ENCODE measurements around the gene CFAP77.
A peak's percentile ranks its signal among the peaks of the same experiment; 100 is the strongest.

Gene CFAP77

DNA sequence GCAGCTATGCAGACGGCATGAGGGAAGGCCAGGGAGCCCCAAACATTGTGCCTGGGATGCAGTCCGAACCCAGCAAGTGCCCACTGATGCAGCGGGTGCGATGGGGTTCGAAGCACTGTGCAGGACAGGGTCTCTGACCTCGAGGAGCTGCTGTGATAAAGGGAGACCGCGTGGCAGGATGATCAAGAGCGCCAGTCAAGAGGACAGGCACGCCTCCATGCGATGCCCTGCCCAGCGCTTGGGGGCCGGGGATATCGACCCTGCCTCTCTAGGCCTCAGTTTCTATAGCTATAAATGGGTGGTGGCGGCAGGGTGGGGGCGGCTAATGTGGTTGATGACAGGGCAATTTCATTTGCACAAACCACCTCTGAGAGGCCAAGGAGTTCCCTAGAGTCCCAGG lies 87.7 kb downstream of the CFAP77 start:
- DNase-seq: no peak

DNA sequence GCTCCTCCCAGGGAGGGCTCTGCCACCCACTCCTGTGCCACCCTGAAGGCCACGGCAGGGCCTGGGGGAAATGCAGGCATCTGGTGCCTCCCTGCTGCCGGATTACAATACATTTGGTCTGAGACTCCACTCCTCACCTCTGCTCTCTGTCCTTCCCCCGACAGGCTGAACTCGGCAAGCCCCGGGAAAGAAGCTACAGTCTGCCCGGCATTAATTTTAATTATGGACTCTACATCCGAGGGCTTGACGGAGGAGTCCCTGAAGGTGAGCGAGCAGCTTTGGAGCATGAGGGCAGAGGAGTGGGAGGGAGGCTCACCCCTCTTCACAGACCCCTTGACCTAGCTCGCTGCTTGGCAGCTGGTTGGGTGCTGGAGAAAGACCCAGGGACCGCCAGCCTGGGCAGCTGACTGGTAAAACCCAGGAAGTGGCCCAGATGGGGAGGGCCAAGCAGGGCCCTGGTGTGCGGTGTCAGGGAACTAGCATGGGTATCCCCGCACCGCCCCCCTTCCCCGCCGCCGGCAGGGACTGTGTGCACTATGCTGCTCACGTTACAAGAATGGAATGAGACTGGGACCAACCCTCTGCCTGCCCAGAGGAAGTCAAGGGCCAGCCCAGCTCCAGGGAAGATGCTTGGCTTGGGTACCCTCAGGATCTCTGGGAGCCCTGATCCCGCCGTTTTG lies 88.7 kb downstream of the CFAP77 start:
- DNase-seq: no peak

DNA sequence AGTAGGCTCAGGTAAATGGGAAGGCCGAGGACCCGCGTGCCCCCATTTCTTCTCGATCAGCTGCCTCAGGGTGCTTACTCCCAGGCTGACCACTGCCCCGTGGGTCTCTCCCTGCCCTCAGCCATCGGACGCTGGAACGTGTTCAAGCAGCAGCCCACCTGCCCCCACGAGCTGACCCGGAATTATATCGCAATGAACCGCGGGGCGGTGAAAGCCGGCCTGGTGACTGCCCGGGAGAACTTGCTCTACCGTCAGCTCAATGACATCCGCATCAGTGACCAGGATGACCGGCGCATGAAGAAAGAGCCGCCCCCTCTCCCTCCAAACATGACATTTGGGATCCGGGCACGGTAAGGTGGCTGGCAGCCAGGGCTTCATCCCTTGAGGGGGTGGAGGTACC lies 89.2 kb downstream of the CFAP77 start:
- no peak for DNase-seq

DNA sequence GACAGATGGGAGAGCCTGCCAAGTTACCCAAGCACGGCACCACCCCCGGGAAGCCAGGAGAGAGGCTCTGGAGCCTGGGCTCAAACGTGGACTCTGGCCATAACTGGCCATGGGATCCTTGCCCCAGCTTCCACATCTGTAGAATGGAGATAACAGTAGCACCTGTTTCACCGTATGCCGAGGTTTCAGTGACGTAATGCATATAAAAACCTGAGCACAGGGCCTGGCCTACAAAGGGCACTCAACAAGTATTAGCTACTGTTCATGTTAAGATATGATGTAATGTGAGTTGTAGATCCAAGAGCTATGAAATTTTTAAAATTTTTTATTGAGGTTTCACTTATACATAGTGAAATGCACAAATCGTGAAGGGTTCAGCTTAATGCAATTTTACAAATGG lies 90.2 kb downstream of the CFAP77 start:
- no peak for DNase-seq

DNA sequence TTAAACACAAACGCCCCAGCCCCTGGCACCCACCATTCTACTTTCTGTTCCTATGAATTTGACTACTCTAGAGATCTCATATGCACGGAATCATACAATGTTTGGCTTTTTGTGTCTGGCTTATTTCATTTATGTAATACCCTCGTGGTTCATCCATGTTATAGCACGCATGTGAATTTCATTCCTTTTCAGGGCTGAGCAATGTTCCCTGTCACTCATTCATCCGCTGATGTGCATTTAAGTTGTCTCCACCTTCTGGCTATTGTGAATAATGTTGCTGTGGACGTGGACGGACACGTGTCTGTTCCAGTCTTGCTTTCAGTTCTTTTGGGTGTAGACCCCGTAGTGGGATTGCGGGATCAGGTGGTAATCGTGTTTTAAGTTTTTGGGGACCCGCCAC lies 92.5 kb downstream of the CFAP77 start:
- no peak for DNase-seq

DNA sequence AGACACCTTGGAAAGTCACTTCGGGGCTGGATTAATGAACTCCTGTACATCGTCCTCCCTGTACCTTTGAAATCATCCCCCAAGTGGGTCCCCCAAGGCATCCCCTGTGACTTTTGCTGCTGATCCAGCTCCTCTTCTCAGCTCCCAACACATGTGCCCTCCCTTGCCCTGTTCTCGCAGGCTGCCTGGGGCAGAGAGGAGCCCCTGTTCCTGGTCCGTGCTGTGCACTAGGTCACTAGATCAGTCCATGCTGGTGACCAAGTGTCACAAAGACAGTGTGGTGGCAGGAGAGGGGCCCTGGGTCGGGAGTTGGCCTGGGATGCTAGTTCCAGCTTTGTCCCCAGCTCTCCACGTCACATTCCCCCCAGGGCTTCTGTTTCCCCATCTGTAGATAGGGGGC lies 93.1 kb downstream of the CFAP77 start:
- DNase-seq: no peak

- no peak for DNase-seq
Observed at GRCh38 chr9:132504488-132504887, 94.5 kb downstream of the CFAP77 start.

- DNase-seq: no peak
Observed at GRCh38 chr9:132505991-132506655, 96.1 kb downstream of the CFAP77 start.

GRCh38 chr9:132506977-132507669 lies 97.1 kb downstream of the CFAP77 start:
- DNase-seq: no peak

- peak; percentile 28 to 56 for DNase-seq
Observed at GRCh38 chr9:132507670-132508469, 97.9 kb downstream of the CFAP77 start.

- DNase-seq: no peak
Observed at GRCh38 chr9:132509928-132510874, 100.2 kb downstream of the CFAP77 start.

DNA sequence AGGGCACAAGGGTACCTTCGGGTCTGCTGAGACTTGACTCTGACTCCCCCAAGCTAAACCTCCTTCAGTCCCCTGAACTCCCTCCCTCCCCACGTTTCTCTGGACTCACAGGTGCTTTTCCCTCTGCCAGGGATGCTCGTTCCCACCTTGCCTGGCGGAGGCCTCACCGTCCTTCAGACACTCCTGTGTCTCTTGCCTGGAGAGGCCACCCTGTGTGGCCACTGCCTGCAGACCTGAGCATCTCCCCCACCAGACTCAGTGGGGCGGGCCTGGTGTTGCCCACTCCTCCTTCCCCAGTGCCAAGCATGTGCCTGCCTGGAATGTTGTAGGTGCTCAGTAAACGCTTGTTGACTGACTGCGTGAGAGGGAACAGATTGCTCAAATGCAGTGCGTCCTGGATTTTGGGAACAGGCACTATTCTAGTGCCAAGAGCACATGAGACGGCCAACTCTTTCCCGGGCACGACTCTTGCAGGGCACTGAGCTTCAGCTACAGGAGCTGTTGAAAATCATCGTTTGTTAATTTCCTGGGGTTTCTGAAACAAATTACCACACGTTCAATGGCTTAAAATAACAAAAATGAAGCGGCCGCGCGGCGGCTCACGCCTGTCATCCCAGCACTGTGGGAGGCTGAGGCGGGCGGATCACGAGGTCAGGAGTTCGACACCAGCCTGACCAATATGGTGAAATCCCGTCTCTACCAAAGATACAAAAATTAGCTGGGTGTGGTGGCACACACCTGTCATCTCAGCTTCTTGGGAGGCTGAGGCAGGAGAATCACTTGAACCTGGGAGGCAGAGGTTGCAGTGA lies 101.4 kb downstream of the CFAP77 start:
- no peak for DNase-seq

DNA sequence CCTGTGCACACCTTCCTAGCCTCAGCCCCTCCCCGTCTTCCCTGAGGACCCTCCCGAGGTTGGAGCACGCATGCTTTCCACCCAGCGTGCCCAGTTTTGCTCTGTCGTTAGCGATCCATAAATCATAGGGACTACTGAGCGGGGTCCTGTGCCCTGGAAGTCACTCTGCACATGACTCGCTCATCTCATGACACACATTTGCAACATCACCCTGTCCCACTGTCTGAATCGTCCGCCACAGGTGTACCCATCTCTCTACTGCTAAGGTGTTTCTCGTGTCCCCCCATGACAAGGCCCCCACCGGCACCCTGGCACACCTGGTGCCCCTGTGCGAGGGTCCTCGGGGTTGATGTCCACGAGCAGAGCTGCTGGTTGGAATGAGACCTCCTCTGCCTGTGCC lies 103.4 kb downstream of the CFAP77 start:
- no peak for DNase-seq

DNA sequence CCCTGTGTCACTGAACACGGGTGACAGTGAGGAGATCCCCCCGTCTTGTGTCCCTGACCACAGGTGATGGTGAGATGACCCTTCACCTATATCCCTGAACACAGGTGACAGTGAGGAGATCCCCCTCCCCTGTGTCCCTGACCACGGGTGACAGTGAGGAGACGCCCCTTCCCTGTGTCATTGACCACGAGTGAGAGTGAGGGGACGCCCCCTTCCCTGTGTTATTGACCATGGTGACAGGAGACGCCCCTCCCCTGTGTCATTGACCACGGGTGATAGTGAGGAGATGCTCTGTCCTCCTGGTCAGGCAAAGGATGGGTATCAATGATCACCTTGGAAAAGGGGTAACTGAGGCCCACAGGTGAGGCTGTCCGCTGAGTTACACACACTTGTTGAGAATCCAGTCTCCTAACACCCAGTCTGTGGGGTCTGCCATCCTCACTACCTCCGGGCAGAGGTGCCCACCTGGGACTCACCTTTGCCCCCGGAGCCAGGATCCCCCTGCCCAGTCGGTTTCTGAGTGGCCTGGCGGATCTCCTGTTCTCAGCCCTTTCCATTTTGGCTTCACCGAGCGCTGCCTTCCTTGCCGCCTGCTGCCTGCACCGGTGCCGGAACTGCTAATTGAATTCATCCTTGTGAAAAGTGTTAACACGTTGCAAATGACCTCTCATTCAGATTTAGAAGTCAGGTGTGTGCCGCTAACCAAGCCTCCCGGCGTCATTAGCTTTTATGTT lies 104.2 kb downstream of the CFAP77 start:
- no peak for DNase-seq

- no peak for DNase-seq
Observed at GRCh38 chr9:132514821-132515220, 104.8 kb downstream of the CFAP77 start.

- DNase-seq: no peak
Observed at GRCh38 chr9:132516301-132516700, 106.3 kb downstream of the CFAP77 start.

- DNase-seq: no peak
Observed at GRCh38 chr9:132516911-132517310, 106.9 kb downstream of the CFAP77 start.

- no peak for DNase-seq
Observed at GRCh38 chr9:132517815-132518550, 108.0 kb downstream of the CFAP77 start.

GRCh38 chr9:132518626-132519025 lies 108.6 kb downstream of the CFAP77 start:
- no peak for DNase-seq

DNA sequence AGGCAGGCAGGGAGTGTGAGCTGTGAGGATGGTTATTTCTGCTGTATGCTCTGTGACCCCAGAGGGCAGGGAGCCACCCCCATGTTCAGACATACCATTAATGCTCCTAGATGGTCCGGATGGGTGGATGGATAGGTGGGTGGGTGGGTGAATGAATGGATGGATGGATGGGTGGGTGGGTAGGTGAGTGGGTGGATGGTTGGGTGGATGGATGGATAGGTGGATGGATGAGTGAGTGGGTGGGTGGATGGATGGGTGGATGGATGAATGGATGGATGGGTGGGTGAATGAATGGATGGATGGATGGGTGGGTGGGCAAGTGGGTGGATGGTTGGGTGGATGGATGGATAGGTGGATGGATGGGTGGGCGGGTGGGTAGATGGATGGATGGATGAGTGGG lies 109.0 kb downstream of the CFAP77 start:
- DNase-seq: no peak
